NCI-H2081 (cell line): ENCODE results near the gene RMND5A.
A peak's percentile ranks its signal among the peaks of the same experiment; 100 is the strongest.
"Not testable (repeated sequence)": the region's sequence is repeated elsewhere in the genome, so short reads cannot be mapped to it uniquely, and the experiment has no call there.

Experiments
- DNase-seq, 2 experiments: peaks; one replicate each; lab custom pipeline; 2025; lab: John Stamatoyannopoulos, UW

RMND5A gene, protein sequence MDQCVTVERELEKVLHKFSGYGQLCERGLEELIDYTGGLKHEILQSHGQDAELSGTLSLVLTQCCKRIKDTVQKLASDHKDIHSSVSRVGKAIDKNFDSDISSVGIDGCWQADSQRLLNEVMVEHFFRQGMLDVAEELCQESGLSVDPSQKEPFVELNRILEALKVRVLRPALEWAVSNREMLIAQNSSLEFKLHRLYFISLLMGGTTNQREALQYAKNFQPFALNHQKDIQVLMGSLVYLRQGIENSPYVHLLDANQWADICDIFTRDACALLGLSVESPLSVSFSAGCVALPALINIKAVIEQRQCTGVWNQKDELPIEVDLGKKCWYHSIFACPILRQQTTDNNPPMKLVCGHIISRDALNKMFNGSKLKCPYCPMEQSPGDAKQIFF

GRCh38 chr2:86719637-86720539 is at the start of gene RMND5A:
TSS of gene RMND5A (plus strand) at chr2:86720291. CDS start at chr2:86720668, 377 bp downstream.
- peak; percentile 90 to 97 for DNase-seq

GRCh38 chr2:86671337-86671981 is 48.6 kb upstream of the RMND5A start:
- DNase-seq = no peak

GRCh38 chr2:86672027-86672545 is 48.0 kb upstream of the RMND5A start:
- DNase-seq = no peak

DNA sequence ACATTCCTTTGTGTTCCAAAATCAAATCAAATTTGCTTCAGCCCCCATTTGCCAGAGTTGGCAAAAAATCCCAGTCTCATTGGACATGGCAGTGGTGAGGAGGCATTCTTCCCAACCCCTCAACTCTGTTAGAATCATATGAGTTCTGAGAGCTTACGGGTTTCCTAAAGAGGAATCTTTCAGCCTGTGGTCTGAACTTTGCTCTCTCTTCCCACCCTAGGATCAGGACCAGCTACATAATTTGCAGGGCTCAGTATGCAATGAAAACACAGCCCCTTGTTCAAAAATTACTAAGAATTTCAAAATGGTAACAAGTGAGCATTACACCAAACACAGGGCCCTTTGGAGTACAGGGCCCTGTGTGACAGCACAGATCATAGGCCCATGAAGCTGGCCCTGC is 47.1 kb upstream of the RMND5A start:
- DNase-seq = no peak

DNA sequence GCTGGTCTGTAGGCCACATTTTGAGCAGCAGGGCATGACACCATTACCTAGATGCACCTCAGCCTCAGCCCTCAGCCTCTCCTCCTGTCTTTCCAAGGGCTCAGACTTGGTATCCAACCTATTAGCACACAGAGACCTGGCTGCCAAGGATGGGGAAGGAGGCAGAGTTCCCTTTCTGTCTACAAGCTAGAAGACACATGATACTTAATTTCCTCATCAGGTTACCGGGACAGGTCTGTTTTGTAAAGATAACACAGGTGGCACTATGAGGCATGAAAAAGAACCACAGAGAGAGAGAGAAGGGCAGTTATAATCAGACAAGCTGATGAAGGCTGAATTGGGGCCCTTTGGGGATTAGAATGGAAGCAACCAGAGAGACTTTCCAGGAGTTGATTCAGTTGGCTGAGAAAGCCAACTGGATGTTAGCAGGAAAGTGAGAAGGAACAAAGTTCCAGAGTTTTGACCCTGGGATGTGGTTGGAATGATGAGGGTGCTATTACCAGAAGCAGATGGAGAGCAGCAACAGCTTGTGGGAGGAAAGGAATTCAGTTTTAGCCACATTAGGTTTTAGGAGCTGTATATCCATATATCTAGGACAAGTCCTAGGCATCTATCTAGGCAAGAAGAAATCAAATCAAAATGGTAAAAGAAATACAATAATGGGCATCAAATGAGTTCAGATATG is 46.0 kb upstream of the RMND5A start:
- no peak for DNase-seq

- no peak for DNase-seq
Measured at GRCh38 chr2:86675104-86675503, 45.0 kb upstream of the RMND5A start.

DNA sequence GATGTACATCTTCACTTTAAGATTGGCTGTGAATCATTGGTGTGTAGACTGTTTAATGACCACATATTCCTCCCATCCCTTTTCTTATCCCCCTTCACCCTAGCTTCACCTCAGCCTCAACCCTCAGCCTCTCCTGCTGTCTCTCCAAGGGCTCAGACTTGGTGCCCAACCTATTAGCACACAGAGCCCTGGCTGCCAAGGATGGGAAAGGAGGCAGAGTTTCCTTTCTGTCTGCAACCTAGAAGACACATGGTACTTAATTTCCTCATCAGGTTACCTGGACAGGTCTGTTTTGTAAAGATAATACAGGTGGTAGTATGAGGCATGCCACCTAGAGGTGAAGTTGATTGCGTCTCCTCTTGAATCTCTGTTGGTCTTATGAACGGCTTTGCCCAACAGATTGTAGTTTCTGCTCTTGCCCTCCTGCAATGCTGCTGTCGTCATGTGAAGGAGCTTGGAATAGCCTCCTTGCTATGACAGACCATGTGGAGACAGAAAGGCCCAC is 44.5 kb upstream of the RMND5A start:
- no peak for DNase-seq

GRCh38 chr2:86677816-86678215 is 42.3 kb upstream of the RMND5A start:
- DNase-seq = no peak

DNA sequence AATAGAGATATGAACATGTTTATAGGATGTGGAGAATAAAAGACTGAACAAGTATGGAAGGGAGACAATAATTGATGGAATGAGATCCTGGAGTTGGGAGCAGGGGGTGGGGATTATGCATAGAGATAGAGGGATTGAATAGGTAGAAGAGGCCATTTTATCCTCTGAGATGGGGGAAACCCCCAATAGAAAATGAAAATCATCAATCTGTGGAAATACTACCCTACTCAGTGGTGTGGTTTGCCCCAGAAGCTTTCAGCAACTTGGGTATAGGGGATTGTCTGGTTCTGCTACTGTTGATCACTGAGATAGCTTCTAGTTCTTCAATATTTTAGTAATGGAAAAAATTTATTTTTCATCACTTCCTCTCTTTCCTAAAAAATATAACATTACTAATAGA is 41.1 kb upstream of the RMND5A start:
- DNase-seq = no peak

DNA sequence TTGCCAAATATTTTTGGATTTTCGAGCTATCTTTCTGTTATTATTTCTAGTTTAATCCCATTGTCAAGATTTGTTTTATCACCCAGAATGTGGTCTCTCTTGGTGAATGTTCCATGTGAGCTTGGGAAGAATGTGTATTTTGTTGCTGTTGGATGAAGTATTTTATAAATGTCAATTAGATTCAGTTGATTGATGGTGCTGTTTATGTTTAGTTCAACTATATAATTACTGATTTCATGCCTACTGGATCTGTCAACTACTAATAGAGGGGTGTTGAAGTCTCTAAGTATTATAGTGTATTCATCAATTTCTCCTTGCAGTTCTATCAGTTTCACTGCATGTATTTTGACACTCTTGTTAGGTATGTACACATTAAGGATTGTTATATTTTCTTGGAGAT is 34.7 kb upstream of the RMND5A start:
- no peak for DNase-seq

GRCh38 chr2:86686460-86686859 is 33.6 kb upstream of the RMND5A start:
- no peak for DNase-seq

GRCh38 chr2:86686905-86687304 is 33.2 kb upstream of the RMND5A start:
- no peak for DNase-seq

DNA sequence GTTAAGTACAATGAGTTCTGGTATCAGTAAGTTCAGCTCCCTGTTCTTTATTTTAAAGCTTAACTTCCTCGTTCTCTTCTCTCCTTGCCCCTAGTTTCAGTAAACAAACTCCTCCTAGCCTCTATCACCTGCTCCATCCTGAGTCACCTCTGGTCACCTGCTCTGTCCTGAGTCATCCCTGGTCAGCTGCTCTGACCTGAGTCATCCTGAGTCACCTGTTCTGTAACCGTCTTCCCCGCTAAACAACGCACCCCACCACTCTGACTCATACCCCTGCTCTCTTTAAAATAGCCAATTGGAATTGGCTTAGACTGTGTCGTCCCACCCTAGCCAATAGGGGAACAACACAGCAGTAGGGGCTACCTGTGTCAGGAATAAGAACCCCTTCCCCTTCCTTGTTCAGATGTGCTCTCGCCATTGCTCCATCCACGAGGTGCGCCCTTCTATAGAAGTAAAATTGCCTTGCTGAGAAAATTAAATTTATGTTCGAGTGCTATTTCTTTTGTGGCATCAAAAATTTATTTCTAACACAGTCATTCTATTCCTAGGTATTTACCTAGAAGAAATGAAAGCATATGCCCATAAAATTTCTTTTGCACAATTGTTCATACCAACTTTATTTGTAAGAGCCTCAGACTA is 24.9 kb upstream of the RMND5A start:
- DNase-seq = no peak

DNA sequence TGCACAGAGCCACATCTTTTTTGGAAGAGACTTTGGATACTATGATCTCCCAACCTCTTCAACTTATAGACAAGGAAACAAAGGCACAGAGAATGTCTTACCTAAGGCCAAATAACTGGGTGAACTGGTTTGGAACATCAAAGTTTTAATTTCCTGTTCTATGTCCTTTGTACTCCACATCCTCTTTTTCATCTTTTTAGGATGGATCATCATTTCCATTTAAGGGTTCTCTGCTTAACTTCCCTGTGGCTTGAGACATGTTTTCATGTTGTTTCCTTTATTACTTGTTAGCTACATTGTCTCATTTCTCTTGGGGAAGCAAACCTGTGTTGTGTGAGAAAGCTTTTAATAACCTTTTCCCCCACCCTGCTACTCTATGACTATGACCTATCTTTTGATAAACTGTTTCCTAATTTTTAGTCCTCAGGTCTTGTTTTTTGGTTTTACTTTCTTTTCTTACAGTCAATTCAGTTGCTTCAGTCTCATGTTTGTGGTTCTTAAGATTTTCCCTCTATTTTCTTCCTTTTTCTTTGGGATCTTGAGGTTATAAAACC is 22.5 kb upstream of the RMND5A start:
- DNase-seq = no peak

DNA sequence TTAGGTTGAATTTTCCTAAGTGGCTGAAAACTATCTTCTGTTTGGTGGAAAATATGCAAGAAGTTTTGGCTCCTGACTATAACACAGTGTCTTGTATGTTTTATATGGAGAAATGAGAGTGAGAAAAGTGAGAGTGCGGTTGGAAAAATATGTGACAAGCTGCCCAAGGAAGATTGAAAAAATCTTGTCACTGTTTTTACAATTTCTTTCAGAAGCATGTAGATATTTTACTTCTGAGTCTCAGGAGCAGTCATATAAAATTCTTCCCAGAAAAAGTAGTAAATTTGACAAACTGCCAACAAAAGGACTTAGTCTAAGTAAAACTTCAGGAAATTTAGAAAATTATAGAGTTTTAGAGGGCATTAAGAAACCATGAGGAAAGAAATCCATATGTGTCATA is 19.4 kb upstream of the RMND5A start:
- no peak for DNase-seq

DNA sequence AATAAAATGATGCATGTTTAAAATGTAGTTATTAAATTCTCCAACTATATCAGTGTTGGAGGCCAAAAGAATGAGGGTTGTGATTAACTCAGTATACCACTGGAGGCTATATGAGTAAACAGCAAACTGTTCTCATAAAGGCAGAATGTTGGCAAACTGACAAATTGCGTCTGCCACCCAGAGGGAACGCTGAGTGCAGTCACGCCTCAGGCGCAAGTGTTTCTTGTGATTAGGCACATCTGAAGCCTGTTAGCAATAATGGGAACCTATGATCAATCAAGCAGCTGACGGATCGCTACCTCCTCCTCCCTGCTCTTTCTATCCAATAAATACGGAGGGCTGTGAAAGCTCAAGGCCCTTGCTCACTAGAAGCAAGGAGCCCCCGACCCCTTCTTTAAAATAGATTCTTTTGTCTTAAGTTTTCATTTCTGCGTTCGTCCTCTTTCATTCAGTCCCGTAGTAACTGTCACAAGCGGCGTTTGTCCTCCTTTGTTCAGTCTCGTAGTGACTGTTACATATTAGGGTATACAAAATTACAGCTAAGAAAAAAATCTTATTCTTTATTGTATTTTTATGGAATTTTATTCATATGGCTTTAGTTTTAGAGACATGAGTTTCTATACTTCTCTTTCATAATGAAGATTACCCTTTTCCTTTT is 16.3 kb upstream of the RMND5A start:
- DNase-seq = peak; percentile 63 to 88

DNA sequence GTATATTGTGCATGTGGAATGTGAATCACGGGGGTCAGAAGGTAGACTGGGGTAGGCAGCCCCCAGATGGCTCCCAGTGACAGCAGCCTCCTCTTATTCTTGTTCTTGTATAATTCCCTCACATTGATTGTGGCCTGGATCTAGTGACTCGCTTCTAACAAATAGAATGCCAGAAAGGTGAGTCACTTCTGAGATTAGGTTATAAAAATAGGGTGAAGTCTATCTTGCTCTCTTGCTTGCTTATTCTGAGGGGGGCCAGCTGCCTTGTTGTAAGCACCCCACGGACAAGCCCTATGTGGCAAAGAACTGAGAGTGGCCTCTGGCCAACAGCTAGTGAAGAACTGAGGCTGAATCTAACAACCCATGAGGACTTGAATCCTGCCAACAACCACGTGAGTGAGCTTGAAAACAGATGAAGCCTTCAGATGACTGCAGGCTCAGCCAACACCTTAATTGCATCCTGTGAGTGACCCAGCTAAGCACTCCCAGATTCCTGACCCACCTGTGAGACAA is 15.6 kb upstream of the RMND5A start:
- peak in 1 of 2 experiments; percentile 16 for DNase-seq

GRCh38 chr2:86706220-86706619 is 13.9 kb upstream of the RMND5A start:
- no peak for DNase-seq

GRCh38 chr2:86706935-86707334 is 13.2 kb upstream of the RMND5A start:
- DNase-seq = no peak

DNA sequence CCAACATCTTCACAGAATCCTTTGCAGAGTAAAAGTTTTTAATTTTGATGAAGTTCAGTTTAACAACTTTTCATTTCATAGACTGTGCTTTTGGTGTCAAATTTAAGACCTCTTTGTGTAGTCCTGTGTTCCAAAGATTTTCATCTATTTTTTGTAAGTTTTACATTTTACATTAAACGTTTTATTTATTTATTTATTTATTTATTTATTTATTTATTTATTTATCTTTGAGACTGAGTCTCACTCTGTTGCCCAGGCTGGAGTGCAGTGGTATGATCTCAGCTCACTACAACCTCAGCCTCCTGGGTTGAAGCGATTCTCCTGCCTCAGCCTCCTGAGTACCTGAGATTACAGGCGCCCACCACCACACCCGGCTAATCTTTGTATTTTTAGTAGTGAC is 12.0 kb upstream of the RMND5A start:
- DNase-seq = not testable (repeated sequence)
